Mucosa of descending colon (tissue), 3 donors: ENCODE results near the gene RER1. TPM values are rescaled to one million over a fixed set of nuclear protein-coding genes. Genes with fewer than 3 reads are reported as not detected.

Experiments
- ATAC-seq: fragments of 200-7000 bp; cut with Tn5 transposase; one replicate; pipeline ENCODE4 v1.9.1; 2020; ENCODE audit warnings: mild to moderate bottlenecking, moderate library complexity
- DNase-seq, 3 donors: peaks; one replicate each; pipeline ENCODE4 v3.0.0-alpha.2; 2020
- H3K36me3 ChIP-seq: fragments of 200-600 bp; one replicate; pipeline ENCODE4 v1.8.0; 2021; ENCODE audit warnings: low read depth, mild to moderate bottlenecking
- H3K4me1 ChIP-seq: fragments of 200-600 bp; one replicate; pipeline ENCODE4 v1.8.0; 2021; ENCODE audit warnings: low read depth, mild to moderate bottlenecking
- H3K4me3 ChIP-seq: fragments of 200-600 bp; one replicate; pipeline ENCODE4 v1.8.0; 2021; ENCODE audit warnings: mild to moderate bottlenecking
- H3K9me3 ChIP-seq: fragments of 200-600 bp; one replicate; pipeline ENCODE4 v1.8.0; 2021; ENCODE audit warnings: mild to moderate bottlenecking
- CTCF ChIP-seq: fragments of 200-600 bp; IDR thresholded peaks from one replicate; pipeline ENCODE4 v1.8.0; 2022; ENCODE audit warnings: antibody characterized with exemption, mild to moderate bottlenecking
- intact Hi-C, 2 donors: fragments of 100-400 bp; cut with DNase I in 1 of 2; cut with micrococcal nuclease in 1 of 2; formaldehyde crosslinking; loops; one replicate each; pipeline versions ENCODE4 v1.11.0 to v1.11.1; 2022; cut with DNase I, micrococcal nuclease
- total RNA-seq, 3 donors: library from RNA; stranded (reverse); fragmentation: NEBNext Ultra II Directional in 2 of 3; extraction: Animal tissue kit (Norgen Biotek cat#: 25700) in 2 of 3; gene quantifications; one replicate each; pipeline versions ENCODE4 v1.2.1 to v1.2.4, GENCODE V29; 2021 to 2023
- donor health status: DM: no; HTN: no; CAD: no; lungs with moderate emphysema.
- donor health status: DM: no; HTN: no; CAD: no.
- donor health status: DM: no; HTN: yes; CAD: no.

RER1 gene
- total RNA-seq, 3 donors from 2014 or later: 151 to 217 (median 193) TPM

- peak in 2 of 3 donors; percentile 14 to 17 for DNase-seq
- intact Hi-C loops: no loop called here
- no peak for ATAC-seq
These were observed 39.2 kb upstream of the RER1 start for GRCh38 chr1:2352341-2352896.

GRCh38 chr1:2352897-2353550, 38.6 kb upstream of the RER1 start:
- DNase-seq (peak in 2 of 3 donors; percentile 18 to 34), ATAC-seq (peak; percentile 27)
- TF ChIP-seq CTCF: no peak
- no peak overlapping the region for H3K4me3 ChIP-seq
- intact Hi-C loops: no loop called here
- no peaks in the 10 kb centered on the region for H3K36me3 ChIP-seq
- H3K4me1 ChIP-seq: no peaks in the 10 kb centered on the region
- H3K9me3 ChIP-seq: no peaks in the 10 kb centered on the region

More at GRCh38 chr1:2352341-2352896, 39.2 kb upstream of the RER1 start:
- no peak for TF ChIP-seq CTCF
- no peak overlapping the region for H3K4me3 ChIP-seq
- no peaks in the 10 kb centered on the region for H3K4me1 ChIP-seq
- no peaks in the 10 kb centered on the region for H3K9me3 ChIP-seq
- H3K36me3 ChIP-seq: no peaks in the 10 kb centered on the region

GRCh38 chr1:2353551-2354438, 37.8 kb upstream of the RER1 start:
- intact Hi-C loops: no loop called here
- ATAC-seq (no peak), DNase-seq (peak in 2 of 3 donors; percentile 12 to 30)
- Histone ChIP-seq H3K4me3 (no peak overlapping the region), H3K4me1 (no peaks in the 10 kb centered on the region), H3K36me3 (no peaks in the 10 kb centered on the region), H3K9me3 (no peaks in the 10 kb centered on the region)
- TF ChIP-seq CTCF: no peak

GRCh38 chr1:2354511-2355372, 36.9 kb upstream of the RER1 start:
- ATAC-seq (no peak), DNase-seq (peak in 1 of 3 donors; percentile 16)
- Histone ChIP-seq H3K4me1 (no peaks in the 10 kb centered on the region), H3K36me3 (no peaks in the 10 kb centered on the region), H3K9me3 (no peaks in the 10 kb centered on the region), H3K4me3 (no peak overlapping the region)
- intact Hi-C loops: no loop called here
- TF ChIP-seq CTCF: no peak
